CD4-positive, alpha-beta memory T cell (primary cell): ENCODE measurements around the gene TMEM254. TPM values are rescaled to one million over a fixed set of nuclear protein-coding genes. Genes with fewer than 3 reads are reported as not detected.

Experiments
- CTCF ChIA-PET: fragments of 350-600 bp; sonication (Branson Sonifier 250); formaldehyde crosslinking; loops from one replicate; lab custom pipeline; 2021; ENCODE audit warnings: inconsistent platforms; ENCODE audit not compliant: partially characterized antibody; lab: Charles Lee
- POLR2A ChIA-PET: fragments of 350-600 bp; sonication (Branson Sonifier 250); formaldehyde crosslinking; loops from one replicate; lab custom pipeline; 2021; ENCODE audit not compliant: partially characterized antibody; lab: Charles Lee
- DNase-seq, 5 donors: peaks; one replicate each; pipeline versions ENCODE4 v3.0.0 to v3.0.0-alpha.2; 2020 to 2022; ENCODE audit warnings: mixed read lengths in 1 of 5
- H3K27ac ChIP-seq: one replicate; pipeline ENCODE4 v1.7.0; 2013; ENCODE audit warnings: low read depth, low read length
- H3K27me3 ChIP-seq: 2 replicates; pipeline ENCODE4 v1.7.0; 2013; ENCODE audit warnings: mild to moderate bottlenecking, low read length, moderate library complexity; ENCODE audit not compliant: insufficient read depth
- H3K36me3 ChIP-seq: 2 replicates; pipeline ENCODE4 v1.7.0; 2013; ENCODE audit warnings: mild to moderate bottlenecking, low read length, moderate library complexity; ENCODE audit not compliant: insufficient read depth
- H3K4me1 ChIP-seq: 2 replicates; pipeline ENCODE4 v1.7.0; 2013; ENCODE audit warnings: mild to moderate bottlenecking, low read length, moderate library complexity; ENCODE audit not compliant: insufficient read depth
- H3K4me3 ChIP-seq, 2 donors: one replicate each; pipeline ENCODE4 v1.7.0; 2013; ENCODE audit warnings: low read length in 2 of 2, mild to moderate bottlenecking in 1 of 2
- H3K9me3 ChIP-seq, 2 donors: one replicate each; pipeline ENCODE4 v1.7.0; 2013; ENCODE audit warnings: low read length in 2 of 2, control low read depth in 1 of 2; ENCODE audit not compliant: control insufficient read depth in 1 of 2
- H3K27ac Mint-ChIP-seq, 7 donors: one replicate each; pipeline ENCODE4 v1.8.0; 2020 to 2021; ENCODE audit warnings: mixed read lengths in 7 of 7, mild to moderate bottlenecking in 6 of 7, inconsistent platforms in 3 of 7, moderate library complexity in 3 of 7
- H3K27me3 Mint-ChIP-seq, 2 donors: one replicate each; pipeline ENCODE4 v1.8.0; 2020 to 2021; ENCODE audit warnings: mixed read lengths in 2 of 2
- H3K36me3 Mint-ChIP-seq, 2 donors: one replicate each; pipeline ENCODE4 v1.8.0; 2020 to 2021; ENCODE audit warnings: mixed read lengths in 2 of 2, inconsistent platforms in 1 of 2, mild to moderate bottlenecking in 1 of 2
- H3K4me1 Mint-ChIP-seq, 4 donors: one replicate each; pipeline ENCODE4 v1.8.0; 2020 to 2021; ENCODE audit warnings: mixed read lengths in 4 of 4, mild to moderate bottlenecking in 1 of 4
- H3K4me3 Mint-ChIP-seq, 8 donors: one replicate each; pipeline ENCODE4 v1.8.0; 2020 to 2021; ENCODE audit warnings: mixed read lengths in 8 of 8, mild to moderate bottlenecking in 7 of 8, moderate library complexity in 6 of 8, inconsistent platforms in 3 of 8
- H3K9me3 Mint-ChIP-seq, 8 donors: one replicate each; pipeline ENCODE4 v1.8.0; 2020 to 2021; ENCODE audit warnings: mixed read lengths in 8 of 8, mild to moderate bottlenecking in 5 of 8, inconsistent platforms in 3 of 8, moderate library complexity in 1 of 8
- intact Hi-C: fragments of 100-400 bp; cut with micrococcal nuclease; formaldehyde crosslinking; loops from one replicate; pipeline ENCODE4 v1.15.1; 2023
- polyA plus RNA-seq, 2 donors: library from polyadenylated mRNA; unstranded; fragments of 300-500 nt; fragmentation: Illumina TruSeq; gene quantifications; one replicate each; pipeline ENCODE4 v1.2.3, GENCODE V29; 2021
- total RNA-seq, 2 experiments: library from RNA; stranded (reverse); gene quantifications; one replicate each; pipeline ENCODE4 v1.2.3, GENCODE V29; 2021

Gene TMEM254
- total and polyA plus RNA-seq, 4 experiments from 2014 or later: 14.2 to 49.4 (median 26.1) TPM

DNA sequence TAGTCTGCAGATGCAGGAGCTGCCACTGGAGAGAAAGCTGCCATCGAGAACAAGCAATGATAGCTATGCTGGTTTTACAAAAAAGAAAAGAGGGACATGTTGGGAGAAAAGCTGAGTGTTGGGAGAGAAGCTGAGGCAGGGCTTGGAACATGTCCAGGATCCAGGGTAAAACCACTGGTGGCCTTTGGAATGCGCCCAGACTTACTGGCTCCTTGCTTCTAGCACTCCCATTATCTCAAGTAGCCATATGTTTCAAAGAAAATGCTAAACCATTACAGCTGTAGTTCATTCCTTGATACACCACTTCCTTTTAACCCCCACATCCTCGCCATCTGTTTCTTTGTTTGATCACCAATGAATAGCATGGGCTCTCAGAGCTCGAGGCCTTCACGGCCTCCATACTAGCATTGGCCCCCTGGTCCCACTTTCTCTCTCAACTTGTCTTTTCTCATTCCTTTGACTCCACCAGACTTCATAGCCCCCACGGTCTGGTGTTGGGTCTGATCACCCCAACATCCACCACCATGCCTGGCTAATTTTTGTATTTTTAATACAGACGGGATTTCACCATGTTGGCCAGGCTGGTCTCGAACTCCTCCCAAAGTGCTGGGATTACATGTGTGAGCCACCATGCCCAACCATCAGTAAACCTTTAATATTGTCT is 30.2 kb downstream of the TMEM254 start:
- intact Hi-C loops: no loop called here
- CTCF ChIA-PET: no interaction called here
- POLR2A ChIA-PET: no interaction called here

DNA sequence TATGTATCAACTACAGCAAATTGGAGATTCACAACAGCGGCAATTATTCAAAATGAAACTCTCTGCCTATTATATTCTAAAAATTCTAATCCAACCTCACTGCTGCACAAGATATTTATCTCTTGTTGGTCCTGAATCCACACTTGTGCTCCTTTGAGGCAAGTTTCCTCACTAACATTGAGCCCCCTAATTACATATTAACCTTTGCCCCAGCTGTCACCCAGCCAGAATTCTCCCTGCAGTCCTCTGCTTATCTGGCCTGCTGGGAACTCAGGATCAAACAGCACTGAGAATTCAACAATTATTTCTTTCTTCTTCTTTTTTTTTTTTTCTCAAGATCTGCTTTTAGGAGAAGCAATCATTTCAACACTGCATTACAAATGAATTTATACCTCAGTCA is 32.5 kb downstream of the TMEM254 start:
- no peaks in the 10 kb centered on the region for H3K27me3 Mint-ChIP-seq
- Histone ChIP-seq H3K27ac (no peak overlapping the region), H3K4me1 (peaks cover 7% of the 10 kb centered on the region), H3K27me3 (no peaks in the 10 kb centered on the region), H3K36me3 (no peaks in the 10 kb centered on the region), H3K9me3 (no peaks in the 10 kb centered on the region), H3K4me3 (no peak overlapping the region)
- no peak for DNase-seq
- H3K9me3 Mint-ChIP-seq: peaks cover 0 to 34% (median 22%) of the 10 kb centered on the region in 8 donors
- H3K4me1 Mint-ChIP-seq: peaks cover 6 to 24% (median 11%) of the 10 kb centered on the region in 4 donors
- intact Hi-C loops: no loop called here
- peak overlapping the region in 7 of 8 donors; percentile 3 to 76 (median 71) for H3K4me3 Mint-ChIP-seq
- CTCF ChIA-PET: interaction anchor here (0.9 kb wide), 1 partner anchor 21 kb away, joined by 3 read pairs; no protein-coding TSS in a partner anchor
- peaks cover 4 to 5% of the 10 kb centered on the region in 2 donors for H3K36me3 Mint-ChIP-seq
- peak overlapping the region in 4 of 7 donors; percentile 26 to 65 (median 39) for H3K27ac Mint-ChIP-seq
- POLR2A ChIA-PET: no interaction called here

More for the DNA sequence above, 30.2 kb downstream of the TMEM254 start:
- Mint-ChIP-seq H3K27me3 (no peaks in the 10 kb centered on the region), H3K27ac (peak overlapping the region in 1 of 7 donors; percentile 19), H3K9me3 (peaks cover 0 to 34% (median 23%) of the 10 kb centered on the region in 8 donors), H3K4me1 (peaks cover 18 to 37% (median 29%) of the 10 kb centered on the region in 4 donors), H3K4me3 (peak overlapping the region in 1 of 8 donors; percentile 15), H3K36me3 (peaks cover 4 to 5% of the 10 kb centered on the region in 2 donors)
- Histone ChIP-seq H3K36me3 (no peaks in the 10 kb centered on the region), H3K4me1 (peaks cover 23% of the 10 kb centered on the region), H3K27ac (no peak overlapping the region), H3K27me3 (no peaks in the 10 kb centered on the region), H3K4me3 (no peak overlapping the region), H3K9me3 (no peaks in the 10 kb centered on the region)
- no peak for DNase-seq

DNA sequence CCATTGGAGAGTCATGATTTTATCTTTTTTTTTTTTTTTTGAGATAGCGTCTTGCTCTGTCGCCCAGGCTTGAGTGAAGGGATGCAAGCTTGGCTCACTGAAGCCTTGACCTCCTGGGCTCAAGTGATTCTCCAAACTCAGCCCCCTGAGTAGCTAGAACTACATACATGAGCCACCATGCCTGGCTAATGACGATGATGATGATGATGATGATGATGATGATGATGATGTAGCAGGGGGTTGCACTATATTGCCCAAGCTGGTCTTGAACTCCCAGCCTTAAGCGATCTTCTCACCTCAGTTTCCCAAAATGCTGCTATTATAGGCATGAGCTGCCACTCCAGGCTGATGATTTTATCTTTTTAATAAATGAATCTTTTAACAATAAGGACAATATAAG is 40.2 kb downstream of the TMEM254 start:
- intact Hi-C loops: no loop called here
- H3K4me3 ChIP-seq: no peak overlapping the region
- no peaks in the 10 kb centered on the region for H3K9me3 ChIP-seq
- Mint-ChIP-seq H3K27ac (no peak overlapping the region), H3K4me3 (no peak overlapping the region), H3K36me3 (no peaks in the 10 kb centered on the region), H3K4me1 (no peaks in the 10 kb centered on the region), H3K27me3 (peaks cover 0 to 6% of the 10 kb centered on the region in 2 donors), H3K9me3 (peaks cover 0 to 2% (median 0%) of the 10 kb centered on the region in 8 donors)
- no peak for DNase-seq
- H3K27me3 ChIP-seq: no peaks in the 10 kb centered on the region
- H3K27ac ChIP-seq: no peak overlapping the region
- ChIA-PET POLR2A (no interaction called here), CTCF (interaction anchor here (1.7 kb wide), 1 partner anchor 25 kb away, joined by 6 read pairs; no protein-coding TSS in a partner anchor)
- no peaks in the 10 kb centered on the region for H3K36me3 ChIP-seq
- H3K4me1 ChIP-seq: no peaks in the 10 kb centered on the region

DNA sequence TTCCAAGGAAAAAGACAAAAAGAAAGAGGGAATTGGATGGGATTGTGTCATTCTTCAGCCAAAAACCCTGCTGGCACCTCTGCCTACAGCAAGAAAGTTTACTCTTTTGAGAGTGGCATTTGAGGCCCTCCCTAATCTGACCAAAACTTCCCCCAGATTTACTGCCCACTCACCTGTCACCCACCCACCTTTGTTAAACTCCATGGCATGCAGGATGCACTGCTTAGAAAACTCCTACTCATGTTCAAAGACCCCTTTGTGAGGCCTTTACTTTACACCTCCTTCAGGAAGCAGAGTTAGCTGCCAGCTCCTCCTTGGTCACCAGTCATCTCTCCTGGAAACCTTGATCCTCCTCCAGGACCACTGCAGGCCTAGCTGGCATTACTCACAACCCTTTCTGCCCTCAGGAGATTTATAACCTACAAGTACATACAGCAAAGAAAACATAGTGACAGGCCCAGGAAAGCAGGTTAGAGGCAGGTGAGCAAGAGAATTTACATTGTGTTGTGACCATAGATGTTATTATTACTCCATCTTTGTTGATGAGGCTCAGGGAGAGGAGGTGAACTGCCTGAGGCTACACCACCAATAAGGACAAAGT is 43.7 kb downstream of the TMEM254 start:
- no peak overlapping the region for H3K4me3 Mint-ChIP-seq
- ChIA-PET POLR2A (no interaction called here), CTCF (interaction anchor here (1.9 to 2.0 kb wide), 2 partner anchors 22 to 63 kb away, joined by 6 read pairs; no protein-coding TSS in a partner anchor)
- Histone ChIP-seq H3K36me3 (no peaks in the 10 kb centered on the region), H3K27ac (no peak overlapping the region), H3K4me3 (no peak overlapping the region), H3K4me1 (no peaks in the 10 kb centered on the region), H3K27me3 (no peaks in the 10 kb centered on the region), H3K9me3 (no peaks in the 10 kb centered on the region)
- no peak overlapping the region for H3K27ac Mint-ChIP-seq
- intact Hi-C loops: no loop called here
- no peaks in the 10 kb centered on the region for H3K4me1 Mint-ChIP-seq
- DNase-seq: no peak
- H3K36me3 Mint-ChIP-seq: no peaks in the 10 kb centered on the region
- peaks cover 0 to 2% (median 0%) of the 10 kb centered on the region in 8 donors for H3K9me3 Mint-ChIP-seq
- H3K27me3 Mint-ChIP-seq: peaks cover 0 to 8% of the 10 kb centered on the region in 2 donors

DNA sequence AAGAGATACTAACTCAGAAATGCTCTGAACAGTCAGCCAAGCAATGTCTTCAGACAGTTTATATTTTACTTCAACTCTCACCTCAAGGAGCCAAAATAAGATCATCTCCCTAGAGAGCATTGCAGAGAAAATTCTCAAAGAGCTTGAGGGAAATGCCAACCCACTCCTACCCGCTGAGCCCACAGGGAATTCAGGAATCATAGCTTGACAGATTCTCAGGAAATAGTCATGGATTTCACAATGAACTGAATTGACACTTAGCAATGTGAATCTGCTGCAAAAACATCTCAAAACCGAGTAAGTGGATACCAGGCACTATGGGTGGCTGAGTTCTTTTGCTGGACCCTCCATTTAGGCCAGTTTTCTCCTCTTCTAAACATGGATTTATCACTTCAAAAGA is 44.3 kb downstream of the TMEM254 start:
- CTCF ChIA-PET: interaction anchor here (1.9 to 2.0 kb wide), 2 partner anchors 22 to 64 kb away, joined by 6 read pairs; no protein-coding TSS in a partner anchor
- Mint-ChIP-seq H3K4me3 (no peak overlapping the region), H3K4me1 (no peaks in the 10 kb centered on the region), H3K36me3 (no peaks in the 10 kb centered on the region), H3K27ac (no peak overlapping the region), H3K27me3 (peaks cover 0 to 8% of the 10 kb centered on the region in 2 donors), H3K9me3 (peaks cover 0 to 2% (median 0%) of the 10 kb centered on the region in 8 donors)
- Histone ChIP-seq H3K4me1 (no peaks in the 10 kb centered on the region), H3K27me3 (no peaks in the 10 kb centered on the region), H3K4me3 (no peak overlapping the region), H3K36me3 (no peaks in the 10 kb centered on the region), H3K27ac (no peak overlapping the region), H3K9me3 (no peaks in the 10 kb centered on the region)
- POLR2A ChIA-PET: no interaction called here
- intact Hi-C loops: no loop called here
- DNase-seq: no peak

DNA sequence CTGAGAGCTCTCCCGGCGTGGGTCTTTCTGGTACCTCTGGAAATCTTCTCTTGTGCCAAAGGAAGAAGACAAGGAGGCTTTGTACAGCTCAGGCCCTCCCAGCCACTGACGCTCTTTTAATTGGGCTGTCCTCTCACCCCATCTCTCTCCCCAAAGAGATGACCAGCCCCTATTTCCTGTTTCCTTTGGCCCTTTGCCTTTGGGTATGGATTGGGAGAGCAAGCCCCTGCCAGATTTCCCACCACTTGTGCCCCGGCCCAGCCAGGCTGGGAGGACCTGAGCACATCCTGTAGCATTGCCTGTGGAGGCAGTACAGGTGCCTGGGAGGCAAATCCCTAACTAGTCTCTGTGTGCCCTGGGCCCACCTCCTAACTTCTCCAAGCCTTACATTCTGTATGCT is 48.4 kb downstream of the TMEM254 start:
- no peaks in the 10 kb centered on the region for H3K9me3 Mint-ChIP-seq
- H3K4me1 Mint-ChIP-seq: no peaks in the 10 kb centered on the region
- no peak overlapping the region for H3K4me3 Mint-ChIP-seq
- peak overlapping the region in 2 of 7 donors; percentile 29 to 72 for H3K27ac Mint-ChIP-seq
- intact Hi-C loops: no loop called here
- Histone ChIP-seq H3K36me3 (no peaks in the 10 kb centered on the region), H3K4me3 (no peak overlapping the region), H3K4me1 (no peaks in the 10 kb centered on the region), H3K9me3 (no peaks in the 10 kb centered on the region), H3K27ac (no peak overlapping the region), H3K27me3 (peaks cover 6% of the 10 kb centered on the region)
- H3K27me3 Mint-ChIP-seq: peaks cover 9 to 11% of the 10 kb centered on the region in 2 donors
- no peaks in the 10 kb centered on the region for H3K36me3 Mint-ChIP-seq
- CTCF ChIA-PET: no interaction called here
- no peak for DNase-seq
- POLR2A ChIA-PET: no interaction called here

DNA sequence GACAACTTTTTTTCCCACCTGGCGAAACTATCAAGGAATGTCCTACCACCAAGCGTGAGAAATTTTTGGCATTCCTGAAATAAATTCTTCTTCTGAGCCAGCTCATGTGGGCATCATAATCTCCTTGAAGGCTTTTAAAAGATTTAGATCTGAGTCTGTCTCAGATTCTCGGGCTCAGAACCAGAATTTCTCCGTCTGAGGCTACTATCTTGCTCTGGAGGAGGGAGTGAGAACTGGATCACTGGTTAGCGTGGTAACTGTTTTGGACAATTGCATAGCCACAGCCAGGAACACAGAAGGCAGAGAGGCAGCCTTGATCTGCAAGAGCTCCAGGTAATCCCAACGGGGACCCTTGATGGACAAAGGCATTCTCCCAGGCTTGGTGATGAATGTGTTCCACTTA is 53.0 kb downstream of the TMEM254 start:
- Histone ChIP-seq H3K9me3 (no peaks in the 10 kb centered on the region), H3K4me1 (no peaks in the 10 kb centered on the region), H3K27me3 (peaks cover 6% of the 10 kb centered on the region), H3K27ac (no peak overlapping the region), H3K36me3 (no peaks in the 10 kb centered on the region), H3K4me3 (no peak overlapping the region)
- ChIA-PET CTCF (no interaction called here), POLR2A (interaction anchor here (1.2 kb wide), 1 partner anchor 13 kb away, joined by 3 read pairs; no protein-coding TSS in a partner anchor)
- no peak overlapping the region for H3K4me3 Mint-ChIP-seq
- no peaks in the 10 kb centered on the region for H3K36me3 Mint-ChIP-seq
- H3K4me1 Mint-ChIP-seq: peaks cover 0 to 3% (median 0%) of the 10 kb centered on the region in 4 donors
- intact Hi-C loops: no loop called here
- H3K9me3 Mint-ChIP-seq: no peaks in the 10 kb centered on the region
- no peak overlapping the region for H3K27ac Mint-ChIP-seq
- peaks cover 24 to 28% of the 10 kb centered on the region in 2 donors for H3K27me3 Mint-ChIP-seq
- DNase-seq: no peak
